ENCODE data around the gene STAG2.

GRCh38 chrX:123971982-123972381 is 10.5 kb downstream of the STAG2 start:
- TF ChIP-seq CTCF (conservative IDR thresholded peaks at IDR 0.05 in 1 of 2, IDR thresholded peaks at IDR 0.05 in 1 of 2; ENCODE audit: low read depth in 1 of 2, low read length in 2 of 2) (no peak), EZH2 (IDR thresholded peaks at IDR 0.05; ENCODE audit: low read length, missing control alignments) (no peak)

Measured in fibroblast of lung (primary cell).